IPS DF 4.7 (cell line): Measurements from ENCODE around the gene FAF2.
"Not testable (repeated sequence)": the region's sequence is repeated elsewhere in the genome, so short reads cannot be mapped to it uniquely, and the experiment has no call there.

ENCODE experiments used
- DNase-seq: peaks from one replicate; pipeline ENCODE4 v3.0.0-alpha.2; 2013; ENCODE audit warnings: low spot score; ENCODE audit errors: extremely low read depth

FAF2 gene

DNA sequence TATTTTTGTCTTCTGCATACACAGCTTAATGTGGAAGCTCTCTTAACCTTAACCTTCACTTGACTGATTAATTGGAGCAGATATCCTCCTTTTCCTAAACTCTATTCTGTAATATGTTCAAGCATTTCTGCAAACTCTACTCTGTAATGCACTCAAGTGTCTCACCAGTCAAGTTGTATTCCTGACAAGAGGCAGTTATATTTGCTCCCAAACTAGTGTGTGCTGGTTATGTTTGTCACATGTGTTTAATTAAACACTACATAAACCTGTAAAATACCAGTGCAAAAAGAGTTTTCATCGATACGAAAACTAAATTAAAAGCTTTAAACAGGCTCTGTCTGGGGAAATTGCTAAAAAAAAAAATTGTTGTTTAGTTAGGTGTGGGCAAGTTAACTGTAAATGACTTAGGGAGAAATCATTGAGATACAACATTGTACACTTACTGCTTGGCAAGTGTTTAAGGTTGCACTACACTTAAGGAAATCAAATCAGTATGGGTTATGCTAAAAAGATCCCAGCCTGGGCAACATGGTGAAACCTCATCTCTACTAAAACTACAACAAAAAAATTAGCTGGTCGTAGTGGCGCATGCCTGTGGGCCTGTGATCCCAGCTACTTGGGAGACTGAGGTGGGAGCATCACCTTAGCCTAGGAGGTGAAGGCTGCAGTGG is 6.7 kb downstream of the FAF2 start:
- no peak for DNase-seq

DNA sequence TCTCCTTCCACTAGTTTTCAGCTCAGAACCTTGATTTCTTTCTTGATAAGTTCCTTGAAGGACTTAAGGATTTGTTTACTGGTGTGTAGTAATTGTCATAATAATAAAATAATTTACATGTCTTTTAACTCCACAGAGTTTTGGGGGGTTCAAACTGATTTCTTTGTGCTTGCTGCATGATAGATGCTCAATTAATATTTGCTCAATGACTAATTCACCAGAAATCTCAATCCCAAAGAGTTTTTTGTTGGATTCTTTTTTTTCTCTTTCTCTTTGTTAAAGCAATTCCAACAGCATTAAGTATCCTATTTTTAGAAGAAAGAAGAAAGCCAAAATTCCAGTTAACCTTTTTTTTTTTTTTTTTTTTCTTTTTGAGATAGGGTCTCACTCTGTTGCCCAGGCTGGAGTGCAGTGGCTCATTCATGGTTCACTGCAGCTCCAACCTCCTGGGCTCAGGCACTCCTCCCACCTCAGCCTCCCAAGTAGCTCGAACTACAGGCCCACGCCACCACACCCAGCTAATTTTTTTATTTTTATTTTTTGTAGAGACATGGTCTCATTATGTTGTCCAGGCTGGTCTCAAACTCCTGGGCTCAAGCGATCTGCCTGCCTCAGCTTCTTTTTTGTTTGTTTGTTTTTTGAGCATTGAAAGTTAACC is 10.8 kb downstream of the FAF2 start:
- DNase-seq = no peak

DNA sequence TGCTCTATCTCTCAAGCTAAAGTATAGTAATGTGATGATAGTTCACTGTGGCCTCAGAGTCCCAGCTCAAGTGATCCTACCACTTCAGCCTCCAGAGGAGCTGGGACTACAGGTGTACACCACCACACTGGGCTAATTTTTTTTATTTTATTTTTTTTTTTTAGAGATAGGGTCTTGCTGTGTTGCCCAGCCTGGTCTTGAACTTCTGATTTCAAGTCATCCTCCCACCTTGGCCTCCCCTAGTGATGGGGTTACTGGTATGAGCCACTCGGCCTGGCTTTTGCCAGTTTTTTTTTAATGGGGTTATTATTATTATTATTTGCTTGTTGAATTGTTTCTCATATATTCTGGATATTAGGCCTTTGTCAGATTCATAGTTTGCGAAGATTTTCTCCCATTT is 13.2 kb downstream of the FAF2 start:
- no peak for DNase-seq

DNA sequence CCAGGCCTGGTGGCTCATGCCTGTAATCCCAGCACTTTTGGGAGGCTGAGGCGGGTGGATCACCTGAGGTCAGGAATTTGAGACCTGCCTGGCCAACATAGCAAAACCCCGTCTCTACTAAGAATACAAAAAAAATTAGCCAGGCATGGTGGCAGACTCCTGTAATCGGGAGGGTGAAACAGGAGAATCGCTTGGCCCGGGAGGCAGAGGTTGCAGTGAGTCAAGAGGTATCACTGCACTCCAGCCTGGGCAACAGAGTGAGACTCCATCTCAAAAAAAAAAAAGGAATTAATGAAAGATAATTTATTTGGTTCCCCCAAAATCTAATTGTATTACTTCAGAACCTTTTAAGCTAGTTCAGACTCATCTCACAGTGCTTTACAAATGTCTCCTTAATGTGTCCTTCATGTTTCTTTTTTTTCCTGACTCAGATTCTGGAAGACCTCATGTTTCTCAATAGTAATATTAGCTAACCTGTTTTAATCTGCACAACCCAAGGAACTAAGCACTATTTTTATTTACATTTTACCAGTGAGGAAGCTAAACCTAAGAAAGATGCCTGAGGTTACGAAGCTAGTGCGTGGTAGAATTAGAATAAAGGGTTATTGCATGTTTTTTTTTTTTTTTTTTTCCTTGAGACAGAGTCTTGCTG is 15.1 kb downstream of the FAF2 start:
- DNase-seq = no peak

DNA sequence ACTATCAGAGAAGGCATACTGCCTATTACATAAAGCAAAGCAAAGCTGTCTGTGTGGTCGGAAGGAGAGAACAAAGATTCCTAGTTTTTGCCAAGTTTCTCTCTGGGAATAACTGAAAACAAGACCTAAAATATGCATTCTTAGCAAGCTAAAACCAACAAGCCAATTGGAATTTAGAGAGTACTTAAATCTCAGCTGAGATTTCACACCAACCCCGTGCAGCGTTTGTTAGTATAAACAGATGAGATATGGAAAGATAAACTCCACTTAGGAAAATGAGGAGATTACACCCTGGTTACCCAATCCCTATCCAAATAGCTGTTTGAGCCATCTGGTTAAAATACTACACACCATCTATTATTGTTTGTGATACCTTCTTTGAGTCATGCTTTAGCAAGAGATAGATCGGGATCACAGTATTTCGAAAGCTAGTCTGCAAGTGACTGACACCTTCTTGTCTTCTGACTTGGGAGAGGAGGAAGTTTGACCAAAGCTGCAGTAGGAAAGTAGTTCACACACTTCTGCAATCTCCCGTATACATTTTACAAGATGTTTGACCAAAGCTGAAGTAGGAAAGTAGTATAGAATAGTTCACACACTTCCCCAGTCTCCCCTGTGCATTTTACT is 18.2 kb downstream of the FAF2 start:
- DNase-seq = no peak

DNA sequence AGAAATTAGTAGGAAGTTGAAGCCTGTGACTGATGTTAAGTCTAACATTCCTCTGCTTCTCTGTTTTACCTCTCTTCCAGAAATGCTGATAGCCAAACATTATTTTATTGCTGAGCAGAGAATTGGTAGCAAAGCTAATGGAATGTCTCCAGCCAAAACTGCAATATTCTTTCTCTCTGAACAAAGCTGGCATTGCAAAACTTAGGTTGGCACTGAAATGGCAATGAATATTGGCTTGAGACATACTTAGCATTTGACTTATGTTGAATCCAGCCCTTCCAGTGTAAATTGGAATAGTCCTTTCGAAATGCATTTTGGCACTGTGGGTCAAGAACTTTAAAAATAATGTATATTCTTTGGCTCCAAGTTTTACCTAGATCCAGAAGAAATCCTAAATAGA is 21.1 kb downstream of the FAF2 start:
- DNase-seq = no peak

DNA sequence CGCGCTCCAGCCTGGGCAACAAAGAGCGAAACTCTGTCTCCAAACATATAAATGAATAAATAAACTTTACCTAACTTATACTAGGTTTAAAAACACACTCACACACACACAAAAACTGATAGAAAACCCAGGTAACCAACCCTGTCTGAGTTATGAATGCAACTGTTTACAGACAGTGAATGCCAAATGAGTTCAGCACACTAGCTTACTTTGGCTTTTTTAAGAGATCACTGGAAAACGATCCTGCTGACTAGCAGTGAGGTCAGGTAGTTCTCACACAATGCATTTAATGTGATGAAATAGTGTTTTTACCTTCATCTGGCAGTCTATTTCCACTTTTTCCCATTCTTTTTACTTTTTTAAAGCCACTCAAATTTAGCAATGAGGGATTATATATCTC is 22.4 kb downstream of the FAF2 start:
- DNase-seq = no peak

DNA sequence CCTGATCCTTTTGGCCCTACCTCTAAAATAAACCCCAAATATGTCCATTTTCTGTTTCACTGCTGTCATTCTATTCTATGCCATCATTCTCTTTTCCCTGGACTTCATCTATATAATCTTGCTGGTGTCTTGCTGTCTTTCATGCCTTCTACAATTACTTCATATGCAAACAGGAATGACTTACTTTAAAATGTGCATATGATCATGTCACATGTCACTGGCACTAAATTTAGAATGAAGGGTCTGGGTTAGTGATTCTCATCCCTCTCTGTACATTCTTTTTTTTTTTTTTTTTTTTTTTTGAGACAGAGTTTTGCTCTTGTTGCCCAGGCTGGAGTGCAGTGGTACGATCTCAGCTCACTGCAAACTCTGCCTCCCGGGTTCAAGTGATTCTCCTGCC is 22.9 kb downstream of the FAF2 start:
- DNase-seq = no peak

DNA sequence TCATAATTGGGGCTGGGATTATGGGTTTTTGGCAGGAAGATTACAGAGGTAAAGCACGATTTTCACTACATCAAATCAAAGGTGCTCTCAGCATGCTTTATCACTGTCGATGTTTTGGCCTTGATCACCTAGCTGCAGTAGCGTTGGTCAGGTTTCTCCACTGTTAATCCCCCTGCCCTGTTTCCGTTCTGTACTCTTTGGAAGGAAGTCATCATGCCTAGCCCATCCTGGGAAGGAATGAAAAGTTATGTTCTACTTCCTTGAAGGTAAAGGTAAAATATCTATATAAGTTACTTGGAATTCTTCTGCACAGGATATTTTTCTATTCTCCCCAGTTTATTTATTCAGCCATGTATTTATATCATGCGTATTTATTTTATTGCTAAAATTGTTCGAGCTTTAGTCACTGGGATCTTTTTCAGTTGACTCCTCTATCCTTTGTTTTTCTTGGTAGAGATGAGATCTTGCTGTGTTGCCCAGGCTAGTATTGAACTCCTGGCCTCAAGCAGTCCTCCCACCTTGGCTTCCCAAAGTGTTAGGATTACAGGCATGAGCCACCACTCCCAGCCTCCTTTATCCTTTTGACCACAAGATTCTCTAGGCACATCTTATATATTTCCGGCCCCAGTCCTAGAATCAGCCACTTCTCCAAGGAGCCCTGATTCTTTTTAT is 25.3 kb downstream of the FAF2 start:
- DNase-seq = no peak

DNA sequence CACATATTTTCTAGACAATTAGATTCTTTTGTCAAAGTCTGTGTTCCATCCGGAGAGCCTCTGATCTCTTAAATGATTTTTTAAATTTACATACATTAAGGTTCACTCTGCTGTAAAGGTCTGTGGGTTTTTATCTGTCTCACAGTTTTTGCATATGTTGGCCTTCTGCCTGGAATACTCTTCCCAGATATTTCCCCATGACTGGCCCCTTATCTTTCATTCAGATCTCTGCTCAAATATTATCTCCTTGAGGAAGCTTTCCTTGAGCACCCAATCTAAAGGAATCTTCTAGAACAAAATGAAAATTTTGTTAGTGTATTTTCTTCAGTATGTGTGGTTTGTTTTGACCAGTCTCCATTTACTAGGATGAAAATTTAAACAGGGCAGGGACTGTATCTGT is 26.3 kb downstream of the FAF2 start:
- no peak for DNase-seq

DNA sequence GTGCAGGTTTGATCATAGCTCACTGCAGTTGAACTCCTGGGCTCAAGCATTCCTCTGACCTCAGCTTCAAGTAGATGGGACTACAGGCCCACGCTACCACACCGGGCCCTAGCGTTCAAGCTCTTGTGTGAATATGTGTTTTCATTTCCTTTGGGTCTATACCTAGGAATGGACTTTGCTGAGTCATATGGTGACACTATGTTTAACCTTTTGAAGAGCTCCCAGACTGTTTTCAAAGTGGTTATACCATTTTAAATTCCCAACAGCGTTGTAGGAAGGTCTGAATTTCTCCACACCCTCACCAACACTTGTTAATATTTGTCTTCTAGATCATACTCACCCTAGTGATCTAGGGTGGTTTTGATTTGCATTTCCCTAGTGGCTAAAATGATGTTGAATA is 33.5 kb downstream of the FAF2 start:
- DNase-seq = no peak

DNA sequence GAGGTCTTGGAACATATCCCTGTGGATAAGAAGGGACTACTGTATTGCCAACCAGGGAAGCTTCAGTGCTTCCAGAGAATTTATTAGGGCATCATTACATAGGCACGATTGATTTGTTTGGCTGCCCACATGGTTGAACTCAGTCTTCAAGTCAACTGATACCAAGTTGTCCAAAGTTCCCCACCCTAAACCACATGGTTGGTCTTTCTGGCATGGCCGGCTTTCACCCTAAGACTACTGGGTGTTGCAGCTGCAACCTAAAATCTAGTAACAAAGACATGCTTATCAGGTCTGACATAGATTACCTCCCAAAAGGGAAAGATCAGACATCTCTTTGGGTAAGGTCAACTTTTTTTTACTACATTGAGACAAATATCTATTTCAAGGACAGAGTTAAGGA is 37.0 kb downstream of the FAF2 start:
- no peak for DNase-seq

DNA sequence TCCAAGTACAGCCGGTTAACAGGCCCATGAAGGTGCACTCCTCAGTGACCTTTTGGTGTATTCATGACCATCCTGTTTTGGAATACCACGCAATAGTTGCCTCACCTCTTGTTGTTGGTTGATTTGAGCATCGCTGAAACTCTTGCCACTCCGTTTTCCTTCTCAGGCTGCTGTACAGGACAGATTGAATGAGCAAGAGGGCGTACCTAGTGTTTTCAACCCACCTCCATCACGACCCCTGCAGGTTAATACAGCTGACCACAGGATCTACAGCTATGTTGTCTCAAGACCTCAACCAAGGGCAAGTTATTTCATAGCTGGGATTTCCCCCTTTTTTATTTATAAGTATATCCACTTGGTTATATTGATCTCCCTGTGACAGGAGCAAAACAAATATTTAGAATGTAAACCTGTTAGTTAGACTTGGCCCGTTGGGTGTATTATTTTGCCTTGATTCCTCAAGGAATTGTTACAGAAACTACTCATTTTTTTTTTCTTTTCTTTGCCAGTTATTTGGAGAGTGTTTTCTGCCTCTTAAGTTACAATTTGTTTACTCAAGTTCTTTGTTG is 38.1 kb downstream of the FAF2 start:
- no peak for DNase-seq

DNA sequence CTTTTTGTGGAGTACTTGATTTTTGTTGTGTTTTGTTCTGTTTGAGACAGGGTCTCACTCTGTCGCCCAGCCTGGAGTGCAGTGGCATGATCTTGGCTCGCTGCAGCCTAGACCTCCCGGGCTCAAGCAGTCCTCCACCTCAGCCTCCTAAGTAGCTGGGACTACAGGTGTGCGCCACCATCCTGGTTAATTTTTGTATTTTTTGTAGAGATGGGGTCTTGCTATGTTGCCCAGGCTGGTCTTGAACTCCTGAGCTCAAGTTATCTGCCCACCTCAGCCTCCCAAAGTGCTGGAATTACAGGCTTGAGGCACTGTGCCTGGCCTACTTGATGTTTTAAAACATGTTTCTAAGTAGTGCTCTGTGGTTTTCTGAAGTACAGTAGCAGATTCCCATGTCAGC is 39.0 kb downstream of the FAF2 start:
- DNase-seq = not testable (repeated sequence)

DNA sequence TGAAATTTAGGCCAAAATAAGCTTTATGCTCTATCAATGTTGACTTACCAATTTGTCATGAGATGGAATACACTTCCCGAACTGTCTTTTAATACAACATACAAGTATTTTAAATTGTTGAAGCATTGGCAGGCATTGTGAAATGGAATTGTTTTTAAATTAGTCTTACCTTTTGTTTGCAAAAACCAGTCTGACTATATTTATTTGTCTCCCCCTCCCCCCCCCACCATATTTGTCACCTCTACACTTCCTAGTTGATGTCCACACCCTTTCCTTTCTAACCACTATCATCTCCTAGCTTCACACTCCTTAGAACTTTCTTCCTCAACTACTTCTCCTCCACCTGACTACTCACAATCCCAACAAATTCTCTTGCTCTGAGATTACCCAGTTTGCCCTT is 40.9 kb downstream of the FAF2 start:
- no peak for DNase-seq

DNA sequence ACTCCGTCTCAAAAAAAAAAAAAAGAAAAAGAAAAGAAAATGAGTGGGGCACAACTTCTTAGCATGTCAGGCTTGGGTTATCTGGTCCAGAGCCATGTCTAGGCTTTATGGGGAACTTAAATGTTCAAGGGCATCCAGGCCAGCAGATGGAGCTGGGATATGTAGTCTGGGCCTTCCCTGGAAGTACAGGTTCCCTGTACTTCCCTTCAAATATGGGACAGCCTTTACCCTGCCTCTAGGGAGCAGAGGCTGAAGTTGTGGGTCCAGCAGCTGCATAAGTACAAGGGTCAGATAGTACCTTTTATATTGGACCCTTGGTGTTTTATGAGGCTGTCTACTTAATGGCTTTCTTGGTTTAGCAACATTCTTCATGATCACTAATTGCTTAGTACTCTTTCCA is 42.1 kb downstream of the FAF2 start:
- no peak for DNase-seq

DNA sequence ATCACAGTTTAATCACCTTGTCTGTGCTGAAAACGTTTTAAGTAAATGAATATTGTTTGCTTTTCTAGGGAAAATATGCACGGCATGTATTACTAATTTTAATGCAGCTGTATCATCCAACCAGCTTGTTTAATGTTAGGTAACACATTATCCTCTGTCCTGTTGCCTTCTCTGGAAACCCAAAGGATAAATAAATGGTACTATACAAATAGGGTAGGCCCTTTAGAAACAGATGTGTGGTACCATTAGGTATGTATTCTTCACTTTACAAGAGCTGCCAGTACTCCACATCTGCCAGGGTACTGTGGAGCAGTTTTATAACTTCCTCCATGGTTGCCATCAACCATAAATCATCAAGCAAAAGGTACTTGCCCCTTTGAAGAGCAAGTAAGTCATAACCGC is 42.9 kb downstream of the FAF2 start:
- DNase-seq = no peak

DNA sequence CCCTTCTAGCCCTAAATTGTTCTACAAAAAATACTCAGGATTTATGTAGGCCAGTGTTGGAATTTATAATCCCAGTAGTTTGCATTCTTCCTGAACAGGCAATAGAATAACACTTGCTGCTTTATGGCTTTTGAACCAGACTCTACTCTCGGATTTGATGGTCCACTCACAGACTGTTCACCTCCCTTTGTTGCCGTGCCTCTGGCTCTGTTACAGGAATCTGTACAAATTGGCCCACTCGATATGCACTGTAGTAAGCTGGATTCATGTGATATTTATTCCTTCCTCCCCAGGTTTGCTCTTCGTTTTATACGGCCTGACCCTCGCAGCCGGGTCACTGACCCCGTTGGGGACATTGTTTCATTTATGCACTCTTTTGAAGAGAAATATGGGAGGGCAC is 43.7 kb downstream of the FAF2 start:
- no peak for DNase-seq

DNA sequence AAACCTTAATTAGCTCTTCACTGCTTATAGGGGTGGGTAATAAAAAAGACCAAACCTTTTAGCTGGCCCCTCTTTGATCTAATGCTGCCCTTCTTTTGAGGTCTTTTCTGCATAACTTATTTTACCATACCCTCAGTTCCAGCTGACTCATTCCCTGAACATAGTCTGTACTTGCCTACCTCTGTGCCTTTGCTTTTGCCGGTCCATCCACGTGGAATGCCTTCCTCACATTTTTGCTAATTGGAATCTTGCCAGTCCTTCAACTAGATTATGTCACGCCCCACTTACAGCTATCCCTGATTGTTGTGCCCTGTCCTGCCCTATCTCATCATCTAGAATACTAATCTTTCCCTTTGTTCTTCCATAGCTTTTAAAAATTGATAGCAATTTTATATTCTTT is 44.2 kb downstream of the FAF2 start:
- DNase-seq = no peak

DNA sequence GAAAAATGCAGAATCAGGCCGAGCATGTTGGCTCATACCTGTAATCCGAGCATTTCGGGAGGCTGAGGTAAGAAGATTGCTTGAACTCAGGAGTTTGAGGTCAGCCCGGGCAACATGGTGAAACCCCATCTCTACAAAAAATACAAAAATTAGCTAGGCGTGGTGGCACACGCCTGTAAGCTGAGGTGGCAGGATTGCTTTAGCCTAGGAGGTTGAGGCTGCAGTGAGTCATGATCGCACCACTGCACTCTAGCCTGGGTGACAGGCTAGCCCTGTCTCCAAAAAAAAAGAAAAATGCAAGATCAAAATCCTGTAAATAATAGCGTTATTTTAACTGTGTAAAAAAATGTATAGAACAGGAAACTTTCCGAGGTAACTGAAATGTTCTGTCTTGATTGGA is 49.7 kb downstream of the FAF2 start:
- no peak for DNase-seq

DNA sequence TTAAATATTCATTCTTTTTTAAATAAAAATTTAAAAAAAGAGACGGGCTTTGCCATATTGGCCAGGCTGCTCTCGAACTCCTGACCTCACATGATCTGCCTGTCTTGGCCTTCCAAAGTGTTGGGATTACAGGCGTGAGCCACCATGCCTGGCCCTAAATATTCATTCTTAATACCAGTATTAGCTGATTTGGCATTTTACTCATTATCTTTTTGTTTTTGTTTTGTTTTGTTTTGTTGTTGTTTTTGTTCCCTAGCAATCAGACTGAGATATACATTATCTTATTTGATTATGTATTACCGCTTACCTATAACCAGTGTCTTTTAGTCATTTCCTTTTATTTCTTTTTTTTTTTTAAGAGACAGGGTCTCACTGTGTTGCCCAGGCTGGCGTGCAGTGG is 51.1 kb downstream of the FAF2 start:
- DNase-seq = no peak

DNA sequence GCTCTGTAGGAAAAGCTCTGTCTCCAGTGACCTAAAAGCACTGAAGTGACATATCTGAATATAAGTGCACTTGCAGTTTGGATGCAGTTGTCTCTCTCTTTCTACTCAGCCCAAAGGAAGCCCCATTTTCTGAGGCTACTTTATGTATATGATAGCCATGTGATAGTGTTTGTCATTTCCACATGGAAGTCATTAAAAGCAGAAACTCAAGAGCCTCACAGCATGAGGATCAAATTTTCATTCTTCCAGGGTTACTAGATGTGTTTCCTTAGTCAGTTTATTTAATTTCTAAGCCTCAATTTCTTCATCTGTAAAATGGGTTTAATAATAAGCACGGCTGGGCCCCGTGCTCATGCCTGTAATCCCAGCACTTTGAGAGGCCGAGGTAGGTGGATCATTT is 52.3 kb downstream of the FAF2 start:
- no peak for DNase-seq
